ENCODE data around the gene TCN2.

- TF ChIP-seq CTCF (IDR thresholded peaks at IDR 0.05) (no peak), EZH2 (IDR thresholded peaks at IDR 0.05) (no peak), EZH2phosphoT487 (IDR thresholded peaks at IDR 0.05) (no peak)
Observed at GRCh38 chr22:30591588-30592359, 15.2 kb upstream of the TCN2 start, which contains the start of gene PES1.

Data from neural progenitor cell (in vitro differentiated cells).